WTC11 (cell line): ENCODE results near the gene BRME1.

Experiments
- CREB1 ChIP-seq: sonication (generic); formaldehyde crosslinking; IDR thresholded peaks from 2 replicates; pipeline ENCODE4 v1.8.0; 2023; ENCODE audit warnings: mild to moderate bottlenecking, missing genetic modification reagents
- CTCF ChIP-seq: fragments of 200-600 bp; IDR thresholded peaks from 2 replicates; pipeline ENCODE4 v1.8.0; 2022; ENCODE audit warnings: antibody characterized with exemption
- E2F5 ChIP-seq: sonication (generic); formaldehyde crosslinking; IDR thresholded peaks from 2 replicates; pipeline ENCODE4 v1.8.1; 2022; ENCODE audit warnings: mild to moderate bottlenecking, moderate library complexity, missing genetic modification reagents
- ELF4 ChIP-seq: sonication (generic); formaldehyde crosslinking; IDR thresholded peaks from 2 replicates; pipeline ENCODE4 v1.8.1; 2022; ENCODE audit warnings: low read depth, mild to moderate bottlenecking, moderate library complexity, missing genetic modification reagents
- HMGA2 ChIP-seq: fragments of 250-450 bp; sonication (Bioruptor Pico); IDR thresholded peaks from 2 replicates; pipeline ENCODE4 v1.4.0; 2021; ENCODE audit warnings: mild to moderate bottlenecking, moderate library complexity
- IRF1 ChIP-seq: sonication (generic); formaldehyde crosslinking; IDR thresholded peaks from 2 replicates; pipeline ENCODE4 v1.8.0; 2023; ENCODE audit warnings: missing genetic modification reagents
- JUN ChIP-seq: sonication (generic); formaldehyde crosslinking; IDR thresholded peaks from 2 replicates; pipeline ENCODE4 v1.8.0; 2023; ENCODE audit warnings: mild to moderate bottlenecking, missing genetic modification reagents
- MLX ChIP-seq: sonication (generic); formaldehyde crosslinking; IDR thresholded peaks from 2 replicates; pipeline ENCODE4 v1.8.1; 2023; ENCODE audit warnings: mild to moderate bottlenecking, missing genetic modification reagents, moderate library complexity
- TEAD1 ChIP-seq: sonication (generic); formaldehyde crosslinking; IDR thresholded peaks from 2 replicates; pipeline ENCODE4 v1.8.0; 2022; ENCODE audit warnings: mild to moderate bottlenecking, missing genetic modification reagents
- USF1 ChIP-seq: sonication (generic); formaldehyde crosslinking; IDR thresholded peaks from 2 replicates; pipeline ENCODE4 v1.8.0; 2022; ENCODE audit warnings: mild to moderate bottlenecking, missing genetic modification reagents
- ZBTB43 ChIP-seq: sonication (generic); formaldehyde crosslinking; IDR thresholded peaks from 2 replicates; pipeline ENCODE4 v1.8.1; 2023; ENCODE audit warnings: mild to moderate bottlenecking, missing genetic modification reagents
- ZNF232 ChIP-seq: sonication (generic); formaldehyde crosslinking; IDR thresholded peaks from 2 replicates; pipeline ENCODE4 v1.8.0; 2022; ENCODE audit warnings: mild to moderate bottlenecking, missing genetic modification reagents

GRCh38 chr19:13932149-13932637 is 26.3 kb upstream of the BRME1 start:
- TF ChIP-seq IRF1 = no peak
- no peak for TF ChIP-seq CTCF
- TF ChIP-seq USF1 (CRISPR knock-in tag) = no peak
- no peak for TF ChIP-seq MLX (CRISPR knock-in tag)
- TF ChIP-seq TEAD1 (CRISPR knock-in tag) = no peak
- TF ChIP-seq JUN (CRISPR knock-in tag) = no peak
- no peak for TF ChIP-seq E2F5
- TF ChIP-seq ZBTB43 (CRISPR knock-in tag) = no peak
- TF ChIP-seq ELF4 (CRISPR knock-in tag) = no peak
- no peak for TF ChIP-seq CREB1 (CRISPR knock-in tag)
- TF ChIP-seq ZNF232 = no peak
- TF ChIP-seq HMGA2 (CRISPR knock-in tag) = no peak
